Measurements from ENCODE around the gene ARL6IP5.

DNA sequence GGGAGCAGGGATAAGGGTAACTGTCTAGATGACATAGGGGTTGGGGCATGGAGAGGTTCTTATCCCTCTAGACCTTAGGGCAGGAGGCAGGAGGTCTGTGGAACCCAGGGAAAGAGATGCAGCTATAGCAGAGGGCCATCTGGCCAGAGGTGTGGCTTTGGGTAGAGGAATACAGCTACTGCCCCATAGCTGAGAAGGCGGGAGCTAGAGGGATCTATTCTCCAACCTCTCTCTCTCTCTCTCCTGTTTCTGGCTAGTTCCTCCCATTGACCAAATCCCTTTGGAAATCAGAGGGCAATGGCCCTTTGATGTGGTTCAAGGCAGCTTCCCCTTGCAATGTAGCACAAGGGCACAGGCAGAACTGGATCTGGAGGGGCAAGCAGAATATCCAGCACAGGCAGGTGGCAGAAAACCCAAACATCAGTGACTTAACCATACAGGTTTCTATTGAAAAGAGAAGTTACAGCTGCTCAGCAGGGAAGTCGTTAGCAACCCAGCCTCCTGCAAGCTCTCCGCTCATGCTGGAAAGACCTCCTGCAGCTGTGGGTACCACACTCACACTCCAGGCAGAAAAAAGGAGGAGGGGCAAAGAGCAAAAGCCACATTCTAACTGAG is 60.0 kb downstream of the ARL6IP5 start:
- TF ChIP-seq POLR2AphosphoS5 (IDR thresholded peaks at IDR 0.05; ENCODE audit: low read depth, low read length): no peak
- no peak for TF ChIP-seq TAF1 (IDR thresholded peaks at IDR 0.05; ENCODE audit: low read depth, low read length)
- TF ChIP-seq POLR2A (IDR thresholded peaks at IDR 0.05; ENCODE audit: low read depth, low read length): no peak
- TF ChIP-seq SPI1 (IDR thresholded peaks at IDR 0.05; ENCODE audit: low read depth, low read length): no peak
- no peak for TF ChIP-seq PAX5 (IDR thresholded peaks at IDR 0.05; ENCODE audit: insufficient read depth, low read length, severe bottlenecking)
- no peak for TF ChIP-seq POU2F2 (IDR thresholded peaks at IDR 0.05; ENCODE audit: low read depth, low read length)

Data from GM12891 (cell line).